ENCODE results near the gene SLC6A5. TPM values are rescaled to one million over a fixed set of nuclear protein-coding genes. Genes with fewer than 3 reads are reported as not detected.

The SLC6A5 gene
- total and polyA plus RNA-seq, 11 donors = not detected

GRCh38 chr11:20707876-20708275 lies 108.5 kb downstream of the SLC6A5 start:
- TF ChIP-seq POLR2A (IDR thresholded peaks at IDR 0.05) = no peak
- TF ChIP-seq, protein P1, sequence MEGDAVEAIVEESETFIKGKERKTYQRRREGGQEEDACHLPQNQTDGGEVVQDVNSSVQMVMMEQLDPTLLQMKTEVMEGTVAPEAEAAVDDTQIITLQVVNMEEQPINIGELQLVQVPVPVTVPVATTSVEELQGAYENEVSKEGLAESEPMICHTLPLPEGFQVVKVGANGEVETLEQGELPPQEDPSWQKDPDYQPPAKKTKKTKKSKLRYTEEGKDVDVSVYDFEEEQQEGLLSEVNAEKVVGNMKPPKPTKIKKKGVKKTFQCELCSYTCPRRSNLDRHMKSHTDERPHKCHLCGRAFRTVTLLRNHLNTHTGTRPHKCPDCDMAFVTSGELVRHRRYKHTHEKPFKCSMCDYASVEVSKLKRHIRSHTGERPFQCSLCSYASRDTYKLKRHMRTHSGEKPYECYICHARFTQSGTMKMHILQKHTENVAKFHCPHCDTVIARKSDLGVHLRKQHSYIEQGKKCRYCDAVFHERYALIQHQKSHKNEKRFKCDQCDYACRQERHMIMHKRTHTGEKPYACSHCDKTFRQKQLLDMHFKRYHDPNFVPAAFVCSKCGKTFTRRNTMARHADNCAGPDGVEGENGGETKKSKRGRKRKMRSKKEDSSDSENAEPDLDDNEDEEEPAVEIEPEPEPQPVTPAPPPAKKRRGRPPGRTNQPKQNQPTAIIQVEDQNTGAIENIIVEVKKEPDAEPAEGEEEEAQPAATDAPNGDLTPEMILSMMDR (IDR thresholded peaks at IDR 0.05) = no peak
- intact Hi-C loops (cut with DNase I) = no loop called here
- ATAC-seq = no peak

More at GRCh38 chr11:20707876-20708275, 108.5 kb downstream of the SLC6A5 start:
- no peak overlapping the region for H3K27ac ChIP-seq
- H3K4me1 ChIP-seq = no peaks in the 10 kb centered on the region
- H3K9me3 ChIP-seq = peaks cover 0 to 25% (median 0%) of the 10 kb centered on the region in 12 donors
- no peaks in the 10 kb centered on the region for H3K36me3 ChIP-seq
- no peak for DNase-seq
- 63 to 81% (median 66%) methylated on average over 6 of the region's 6 CpGs for WGBS, 4 donors
- no peak overlapping the region for H3K4me3 ChIP-seq
- H3K27me3 ChIP-seq = no peaks in the 10 kb centered on the region

Other genes starting within 250 kb of the SLC6A5 start
- gene HTATIP2, start 235.9 kb upstream of the SLC6A5 start, total RNA-seq = 10 to 100 TPM; 11.1 to 33.8 (median 16.3) TPM
- gene HTATIP2, start 235.9 kb upstream of the SLC6A5 start, polyA plus RNA-seq = 10 to 100 TPM; 10.6 to 33.7 TPM
- 10 to 100 TPM in 7 of 9 donors, 1 to 10 TPM in 2; 9.9 to 15.0 (median 10.5) TPM for gene PRMT3, start 211.9 kb upstream of the SLC6A5 start, total RNA-seq
- gene PRMT3, start 211.9 kb upstream of the SLC6A5 start, polyA plus RNA-seq = 10 to 100 TPM in 1 of 2 donors, 1 to 10 TPM in 1; 6.6 to 13.7 TPM
- 1 to 10 TPM in 1 of 9 donors, not detected in 8; 1.6 TPM for gene NELL1, start 70.0 kb downstream of the SLC6A5 start, total RNA-seq
- gene NELL1, start 70.0 kb downstream of the SLC6A5 start, polyA plus RNA-seq = not detected